Breast epithelium (tissue), 4 donors: ENCODE results near the gene KCNA2. TPM values are rescaled to one million over a fixed set of nuclear protein-coding genes. Genes with fewer than 3 reads are reported as not detected.

Experiments used
- DNase-seq, 2 donors: peaks; one replicate each; pipeline ENCODE4 v3.0.0-alpha.2; 2019; ENCODE audit warnings: low spot score in 2 of 2
- H3K27ac ChIP-seq, 2 donors: fragments of 200-600 bp; sonication (generic) in 1 of 2; one replicate each; pipeline ENCODE4 v1.5.1; 2016 to 2019; ENCODE audit warnings: mild to moderate bottlenecking in 1 of 2
- H3K27me3 ChIP-seq, 2 donors: fragments of 200-600 bp; sonication (generic) in 1 of 2; one replicate each; pipeline versions ENCODE4 v1.5.1 to v1.6.0; 2017 to 2019; ENCODE audit warnings: control low read depth in 1 of 2, mild to moderate bottlenecking in 1 of 2
- H3K36me3 ChIP-seq: fragments of 200-600 bp; one replicate; pipeline ENCODE4 v1.5.1; 2019
- H3K4me1 ChIP-seq, 2 donors: fragments of 200-600 bp; sonication (generic); one replicate each; pipeline ENCODE4 v1.5.1; 2016 to 2019; ENCODE audit warnings: control low read depth in 1 of 2
- H3K4me3 ChIP-seq, 3 donors: fragments of 200-600 bp; sonication (generic); 1 replicate in 2 of 3; 2 replicates in 1 of 3; pipeline ENCODE4 v1.5.1; 2016 to 2019; ENCODE audit warnings: mild to moderate bottlenecking in 3 of 3, moderate library complexity in 2 of 3
- H3K9me3 ChIP-seq, 2 donors: fragments of 200-600 bp; sonication (generic) in 1 of 2; one replicate each; pipeline ENCODE4 v1.5.1; 2016 to 2019; ENCODE audit warnings: control low read depth in 1 of 2
- CTCF ChIP-seq, 3 donors: fragments of 450-650 bp; IDR thresholded peaks; one replicate each; pipeline ENCODE4 v1.5.1; 2016 to 2017; ENCODE audit warnings: antibody characterized with exemption in 3 of 3, mild to moderate bottlenecking in 3 of 3, moderate library complexity in 3 of 3
- POLR2A ChIP-seq: fragments of 450-650 bp; IDR thresholded peaks from one replicate; pipeline ENCODE4 v1.6.1; 2016; ENCODE audit warnings: antibody characterized with exemption, mild to moderate bottlenecking, moderate library complexity
- POLR2AphosphoS5 ChIP-seq, 3 donors: sonication (generic); formaldehyde crosslinking; IDR thresholded peaks; one replicate each; pipeline ENCODE4 v1.6.1; 2017; ENCODE audit warnings: antibody characterized with exemption in 3 of 3
- intact Hi-C: fragments of 100-400 bp; cut with DNase I; formaldehyde crosslinking; loops from one replicate; pipeline ENCODE4 v1.15.1; 2023; ENCODE audit warnings: low total_unique reads
- total RNA-seq, 3 donors: library from RNA; depleted of rRNA; stranded (reverse); fragments of >200 nt; gene quantifications; one replicate each; pipeline ENCODE4 v1.1.0, GENCODE V29; 2016

Gene KCNA2
- total RNA-seq, 3 donors from 2014 or later, result 0.33 to 13.8 (median 0.59) TPM

GRCh38 chr1:110630839-110631663 is 24.9 kb upstream of the KCNA2 start:
- H3K4me1 ChIP-seq, result no peaks in the 10 kb centered on the region
- intact Hi-C loops, result no loop called here
- H3K27me3 ChIP-seq, result no peaks in the 10 kb centered on the region
- TF ChIP-seq POLR2AphosphoS5 (IDR thresholded peaks at IDR 0.05), result no peak
- no peak for TF ChIP-seq POLR2A
- peak; percentile 58 to 80 (median 76) for TF ChIP-seq CTCF (IDR thresholded peaks at IDR 0.05)
- DNase-seq, result peak; percentile 41 to 73
- no peak overlapping the region for H3K4me3 ChIP-seq
- no peaks in the 10 kb centered on the region for H3K36me3 ChIP-seq
- H3K27ac ChIP-seq, result no peak overlapping the region
- no peaks in the 10 kb centered on the region for H3K9me3 ChIP-seq

- Histone ChIP-seq H3K9me3 (no peaks in the 10 kb centered on the region), H3K36me3 (no peaks in the 10 kb centered on the region), H3K4me1 (no peaks in the 10 kb centered on the region), H3K27ac (no peak overlapping the region), H3K4me3 (no peak overlapping the region), H3K27me3 (no peaks in the 10 kb centered on the region)
- peak in 1 of 2 donors; percentile 6 for DNase-seq
- intact Hi-C loops, result no loop called here
- TF ChIP-seq POLR2A (no peak), CTCF (IDR thresholded peaks at IDR 0.05) (no peak), POLR2AphosphoS5 (IDR thresholded peaks at IDR 0.05) (no peak)
Observed at GRCh38 chr1:110628323-110629105, 22.4 kb upstream of the KCNA2 start.

GRCh38 chr1:110627764-110628163 is 21.6 kb upstream of the KCNA2 start:
- TF ChIP-seq POLR2AphosphoS5 (IDR thresholded peaks at IDR 0.05) (no peak), POLR2A (no peak), CTCF (IDR thresholded peaks at IDR 0.05) (no peak)

GRCh38 chr1:110626889-110627288 is 20.7 kb upstream of the KCNA2 start:
- intact Hi-C loops, result no loop called here
- Histone ChIP-seq H3K27me3 (no peaks in the 10 kb centered on the region), H3K36me3 (no peaks in the 10 kb centered on the region), H3K9me3 (no peaks in the 10 kb centered on the region), H3K4me3 (no peak overlapping the region), H3K4me1 (no peaks in the 10 kb centered on the region), H3K27ac (no peak overlapping the region)
- TF ChIP-seq CTCF (IDR thresholded peaks at IDR 0.05) (no peak), POLR2A (no peak), POLR2AphosphoS5 (IDR thresholded peaks at IDR 0.05) (no peak)
- DNase-seq, result no peak

More at GRCh38 chr1:110627764-110628163, 21.6 kb upstream of the KCNA2 start:
- Histone ChIP-seq H3K9me3 (no peaks in the 10 kb centered on the region), H3K4me3 (no peak overlapping the region), H3K27ac (no peak overlapping the region), H3K27me3 (no peaks in the 10 kb centered on the region), H3K4me1 (no peaks in the 10 kb centered on the region), H3K36me3 (no peaks in the 10 kb centered on the region)
- intact Hi-C loops, result no loop called here
- peak in 1 of 2 donors; percentile 3 for DNase-seq

- no peaks in the 10 kb centered on the region for H3K36me3 ChIP-seq
- intact Hi-C loops, result no loop called here
- no peaks in the 10 kb centered on the region for H3K4me1 ChIP-seq
- H3K27me3 ChIP-seq, result peaks cover 0 to 9% of the 10 kb centered on the region in 2 donors
- H3K27ac ChIP-seq, result no peak overlapping the region
- H3K4me3 ChIP-seq, result no peak overlapping the region
- H3K9me3 ChIP-seq, result no peaks in the 10 kb centered on the region
- TF ChIP-seq POLR2A (no peak), CTCF (IDR thresholded peaks at IDR 0.05) (no peak), POLR2AphosphoS5 (IDR thresholded peaks at IDR 0.05) (no peak)
- no peak for DNase-seq
Observed at GRCh38 chr1:110620686-110621085, 14.5 kb upstream of the KCNA2 start.
